HG02571 (cell line): ENCODE data around the gene FGF12.

Experiments used
- ATAC-seq: cut with Tn5 transposase; IDR thresholded peaks from one replicate; pipeline ENCODE4 v1.9.1; 2021; ENCODE audit warnings: mild to moderate bottlenecking, moderate library complexity; ENCODE audit not compliant: unreplicated experiment

The FGF12 gene

DNA sequence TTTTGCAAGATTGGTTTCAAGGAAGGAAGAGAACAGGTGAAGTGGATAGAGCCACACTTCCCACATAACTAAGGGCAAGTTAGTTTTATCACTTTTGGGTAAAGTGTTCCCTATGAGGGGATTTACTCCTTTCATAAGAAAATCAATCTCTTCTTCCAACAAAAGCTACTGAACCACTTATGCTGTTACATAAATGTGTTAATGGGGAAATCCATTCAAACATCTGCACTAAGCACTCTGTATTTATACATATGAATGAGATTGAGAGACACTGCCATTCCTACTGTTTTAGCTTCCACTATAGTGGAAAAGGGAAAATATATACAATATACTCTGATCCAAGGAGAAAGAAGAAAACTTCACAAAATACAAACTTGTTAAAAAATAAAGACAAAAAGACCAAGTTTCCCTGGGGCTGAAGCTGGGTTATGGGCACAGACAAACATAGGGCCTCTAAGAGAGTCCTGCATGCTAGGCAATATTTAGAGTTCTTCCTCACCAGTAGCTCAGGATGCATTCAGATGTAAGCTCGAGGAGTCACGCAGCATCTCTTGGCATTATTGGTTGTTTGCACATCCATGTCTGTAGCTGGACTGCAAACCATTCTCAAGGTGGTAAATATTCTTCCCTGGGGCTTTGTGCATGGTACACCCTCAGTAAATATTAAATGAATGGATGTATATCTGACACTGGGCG is 454.2 kb downstream of the FGF12 start:
- no peak for ATAC-seq

GRCh38 chr3:192262001-192262400 is 465.3 kb downstream of the FGF12 start:
- ATAC-seq = no peak

DNA sequence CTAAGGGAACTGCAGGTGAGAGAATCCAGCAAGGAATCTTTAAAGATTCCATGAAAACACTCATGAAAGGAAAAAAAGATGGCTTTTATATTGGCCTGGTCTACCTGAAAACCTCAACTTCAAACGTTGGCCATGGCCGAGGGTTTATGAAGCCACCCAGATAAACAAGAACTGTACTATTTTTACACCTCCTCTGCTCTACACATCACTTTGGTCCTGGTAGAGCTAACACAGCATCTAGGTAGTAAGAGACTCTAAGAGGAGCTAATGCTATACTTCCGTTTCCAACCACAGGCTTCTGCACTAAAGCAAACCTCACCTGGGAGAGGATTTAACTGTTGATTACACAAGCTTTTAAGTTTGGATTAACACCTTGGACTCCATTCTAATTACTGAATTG is 466.2 kb downstream of the FGF12 start:
- ATAC-seq = no peak

DNA sequence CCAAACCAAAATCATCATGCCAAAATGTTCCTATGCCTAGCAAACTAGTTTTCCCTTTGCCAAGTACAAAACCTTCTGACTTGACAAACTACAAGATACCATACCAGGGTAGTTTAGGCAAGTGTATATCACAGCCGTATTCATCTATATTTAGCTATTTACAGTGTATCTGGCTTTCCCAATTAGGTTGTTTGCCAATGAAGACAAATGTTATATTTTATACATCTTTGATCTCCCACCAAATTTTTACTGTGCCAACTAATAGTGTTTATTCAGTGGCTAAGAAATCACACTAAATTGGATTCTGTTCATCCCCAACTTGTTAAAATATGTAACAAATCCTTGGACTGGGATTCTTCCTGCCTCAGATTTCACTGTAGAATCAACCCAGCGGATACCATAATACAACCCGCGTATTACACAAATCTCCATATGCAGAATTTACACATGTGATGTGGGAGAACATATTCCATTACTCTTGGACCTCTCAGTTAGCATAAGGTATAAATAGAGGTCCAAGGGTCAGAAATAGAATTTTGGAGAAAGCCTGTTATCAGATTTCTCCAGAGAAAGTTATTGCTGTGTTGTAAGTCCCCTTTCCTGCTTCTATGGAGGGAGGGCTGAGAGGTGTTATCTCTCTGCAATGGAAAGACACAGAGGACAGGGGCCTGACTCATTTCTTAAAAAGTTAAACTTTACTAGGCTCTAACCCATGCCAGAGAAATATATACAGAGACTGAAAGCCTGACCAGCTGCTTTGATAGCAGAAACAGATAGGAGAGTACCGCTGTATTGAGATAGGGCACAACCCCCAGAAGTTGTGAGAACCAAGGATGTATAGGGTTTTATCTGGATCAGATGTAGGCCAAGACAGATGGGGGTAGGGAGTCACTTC is 467.0 kb downstream of the FGF12 start:
- ATAC-seq = no peak

GRCh38 chr3:192259661-192260060 is 467.7 kb downstream of the FGF12 start:
- no peak for ATAC-seq

DNA sequence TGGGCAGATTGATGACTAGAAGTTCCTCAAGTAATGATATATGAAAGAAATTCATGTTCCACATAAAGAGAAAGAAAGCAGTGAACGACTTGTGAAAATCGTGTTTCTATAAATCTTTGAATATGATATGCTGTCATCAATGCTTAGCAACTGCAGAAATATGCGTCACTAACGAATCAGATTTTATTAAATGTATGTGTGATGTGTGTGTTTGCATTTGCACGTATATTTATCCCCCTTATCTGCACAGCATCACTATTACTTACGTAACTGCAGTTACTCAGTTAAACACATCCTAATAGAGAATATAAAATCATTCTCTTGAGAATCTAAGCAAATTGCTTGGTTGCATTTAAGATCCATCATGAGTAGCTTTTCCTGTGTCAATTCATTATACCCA is 468.6 kb downstream of the FGF12 start:
- no peak for ATAC-seq

DNA sequence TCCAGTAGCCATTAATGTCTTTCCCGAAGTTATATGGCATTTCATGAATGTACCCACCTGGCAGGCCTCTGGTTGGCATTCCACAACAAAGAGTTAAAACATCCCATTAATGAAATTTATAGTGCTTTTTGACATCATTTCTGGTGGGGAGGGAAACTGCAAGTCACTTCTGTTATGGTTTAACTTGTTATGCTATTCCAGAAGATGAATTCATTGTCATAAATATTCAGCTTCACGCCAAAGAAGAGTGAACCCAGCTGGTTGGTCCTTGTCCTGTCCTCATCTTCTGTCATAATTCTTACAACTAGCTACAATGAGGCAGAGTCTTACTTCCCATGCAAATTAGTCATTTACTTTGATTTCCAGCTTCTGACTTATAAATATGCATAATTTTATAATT is 471.5 kb downstream of the FGF12 start:
- no peak for ATAC-seq

- no peak for ATAC-seq
Measured at GRCh38 chr3:192253138-192253887, 474.0 kb downstream of the FGF12 start.

DNA sequence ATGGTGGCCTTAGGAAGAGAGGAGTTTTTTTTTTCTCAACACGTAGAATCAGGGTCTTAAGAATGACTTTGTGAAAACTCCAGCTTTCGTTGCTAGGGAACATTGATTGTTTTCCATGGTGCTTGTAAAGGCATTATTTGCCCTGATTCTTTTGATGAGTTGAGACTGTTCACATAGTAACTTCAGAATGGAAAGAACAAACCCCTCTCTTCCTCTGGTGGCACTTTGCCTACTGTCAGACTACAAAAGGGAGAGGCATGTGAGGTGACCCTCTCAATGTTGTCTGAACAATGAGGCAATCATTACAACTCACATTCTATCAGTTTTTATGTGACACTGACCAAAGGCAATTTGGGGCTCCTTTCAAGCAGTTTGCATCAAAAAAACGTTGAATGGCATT is 477.8 kb downstream of the FGF12 start:
- ATAC-seq = no peak

DNA sequence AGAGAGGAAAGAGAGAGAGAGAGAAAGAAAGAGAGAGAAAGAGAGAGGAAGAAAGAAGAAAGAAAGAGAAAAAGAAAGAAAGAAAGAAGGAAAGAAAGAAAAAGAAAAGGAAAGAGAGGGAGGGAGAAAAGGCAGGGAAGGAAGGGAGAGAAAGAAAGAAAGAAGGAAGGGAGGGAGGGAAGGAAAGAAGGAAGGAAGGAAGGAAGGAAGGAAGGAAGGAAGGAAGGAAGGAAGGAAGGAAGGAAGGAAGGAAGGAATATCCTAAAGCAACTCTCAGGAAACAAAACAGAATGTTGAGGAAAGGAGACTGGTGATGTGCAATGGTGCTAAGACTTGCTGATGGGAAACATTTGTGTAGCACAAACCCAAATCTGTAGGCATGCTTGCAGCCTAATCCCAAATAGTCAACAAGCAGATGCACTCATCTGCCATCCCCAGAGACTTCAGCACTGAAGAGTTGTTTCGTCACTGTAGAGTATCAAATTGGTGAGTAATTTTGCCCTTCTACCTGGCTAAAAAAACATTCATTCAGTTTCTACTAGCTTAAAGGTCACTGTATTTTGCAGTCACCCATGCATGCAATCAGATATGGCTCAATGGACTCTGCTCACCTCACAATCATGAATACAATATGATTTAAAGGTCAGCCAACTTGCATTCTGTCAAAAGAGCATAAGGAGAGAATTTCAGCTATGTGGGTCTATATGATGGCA is 480.3 kb downstream of the FGF12 start:
- no peak for ATAC-seq

GRCh38 chr3:192244591-192244990 is 482.8 kb downstream of the FGF12 start:
- no peak for ATAC-seq

DNA sequence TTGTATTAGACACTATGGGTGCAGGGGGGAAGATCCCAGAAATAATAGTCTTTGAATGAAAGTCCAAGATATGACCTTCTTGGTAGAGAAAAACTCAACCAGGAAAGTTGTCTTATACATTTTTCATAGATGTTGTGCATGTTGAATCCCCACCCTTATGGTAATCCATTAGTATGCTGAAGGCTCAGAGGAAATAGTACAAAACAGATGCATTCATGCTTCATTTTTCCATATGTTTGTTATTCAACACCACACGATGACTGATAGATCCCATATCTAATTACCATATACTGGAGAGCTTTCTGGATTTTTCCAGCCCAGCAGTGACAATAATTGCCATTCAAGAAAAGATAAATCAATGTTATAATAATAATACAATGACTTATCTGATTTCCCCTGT is 487.4 kb downstream of the FGF12 start:
- no peak for ATAC-seq

DNA sequence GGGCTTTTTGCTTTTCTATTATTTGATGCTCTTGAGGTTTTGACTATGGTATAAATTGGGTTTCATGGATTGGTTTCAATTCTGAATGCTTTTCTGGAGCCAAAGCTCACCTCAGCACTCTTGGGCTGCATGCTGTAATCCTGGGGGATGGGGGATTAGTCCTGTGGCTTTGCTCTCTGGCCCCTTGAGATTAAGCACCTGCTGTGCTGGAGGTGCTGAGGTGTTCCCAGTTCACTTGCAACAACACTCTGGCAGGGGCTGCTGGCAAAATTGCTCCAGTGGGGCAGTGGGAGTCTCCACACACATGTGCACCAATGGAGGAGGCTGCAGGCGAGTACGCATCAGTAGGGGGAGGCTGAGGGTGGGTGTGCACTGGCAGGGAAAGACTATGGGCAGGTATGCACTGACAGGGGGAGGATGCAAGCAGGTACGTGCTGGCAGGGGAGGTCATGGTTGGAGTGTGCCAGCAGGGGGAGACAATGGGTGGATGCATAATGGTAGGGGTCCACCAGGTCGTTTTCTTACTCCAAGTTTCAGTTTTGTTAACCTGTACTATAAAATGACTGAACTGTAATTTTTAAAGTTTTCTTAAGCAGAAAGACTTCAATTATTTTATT is 489.2 kb downstream of the FGF12 start:
- ATAC-seq = no peak

- no peak for ATAC-seq
Measured at GRCh38 chr3:192229866-192230265, 497.5 kb downstream of the FGF12 start.

- ATAC-seq = no peak
Measured at GRCh38 chr3:192224634-192225155, 502.6 kb downstream of the FGF12 start.

DNA sequence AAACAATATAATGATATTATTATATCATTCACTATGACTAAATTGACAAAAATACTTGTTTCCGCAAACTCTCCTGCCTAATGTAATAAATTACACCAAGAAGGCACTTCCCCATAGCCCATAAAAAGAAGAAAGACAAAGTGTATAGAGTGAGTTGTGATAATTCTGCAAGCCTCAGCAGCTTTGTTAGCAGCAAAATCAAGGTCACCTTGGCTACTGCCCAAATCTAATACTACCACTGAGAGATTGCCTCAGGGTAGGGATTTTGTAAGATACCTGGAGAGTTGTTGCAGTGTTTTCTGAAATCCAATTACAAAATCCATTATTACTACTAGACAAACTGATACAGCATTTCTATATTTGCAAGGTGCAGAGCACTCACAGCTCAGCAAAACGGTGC is 503.5 kb downstream of the FGF12 start:
- ATAC-seq = no peak

DNA sequence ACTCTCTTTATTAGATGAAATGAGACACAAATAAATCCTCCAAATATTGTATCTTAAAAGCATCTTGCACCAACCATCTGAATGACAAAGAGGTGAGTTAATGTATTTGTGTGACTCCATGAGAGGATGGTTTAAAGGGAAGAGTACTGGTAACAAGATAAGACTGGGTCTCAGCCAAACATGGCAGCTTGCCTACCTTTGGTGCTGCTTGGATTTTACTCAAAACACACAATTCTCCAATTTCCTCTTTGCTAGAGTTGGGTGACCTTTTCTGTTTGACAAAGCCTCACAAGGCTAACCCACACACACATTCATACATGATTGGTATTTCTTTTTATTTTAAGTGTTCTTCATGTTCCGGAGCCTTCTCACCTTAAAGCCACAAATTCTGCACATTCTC is 506.4 kb downstream of the FGF12 start:
- no peak for ATAC-seq

- ATAC-seq = no peak
Measured at GRCh38 chr3:192219926-192220325, 507.4 kb downstream of the FGF12 start.

GRCh38 chr3:192216067-192216466 is 511.3 kb downstream of the FGF12 start:
- ATAC-seq = no peak

DNA sequence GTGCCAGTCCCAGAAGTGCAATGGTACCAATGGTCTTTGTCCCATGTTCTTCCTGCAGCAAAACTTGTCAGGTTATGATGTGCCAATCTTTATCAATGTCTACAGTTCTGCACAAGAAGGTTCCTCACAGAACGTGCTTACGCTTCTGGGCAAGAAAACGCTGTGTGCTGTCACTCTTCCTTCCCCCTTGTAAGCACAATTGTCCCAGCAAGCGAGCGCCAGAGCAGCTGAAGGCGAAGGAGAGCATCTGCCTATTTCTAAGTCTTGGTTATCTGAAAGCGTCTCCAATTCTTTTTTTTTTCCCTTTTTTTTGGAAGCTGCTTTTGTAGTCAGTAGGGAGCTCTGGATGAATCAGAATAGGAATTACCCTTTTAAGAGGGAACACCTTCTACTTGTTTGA is 514.4 kb downstream of the FGF12 start:
- ATAC-seq = no peak
